ENCODE measurements around the gene PRIM1.

The PRIM1 gene

GRCh38 chr12:56695327-56696101 lies 56.6 kb downstream of the PRIM1 start:
- TF ChIP-seq, protein P1, sequence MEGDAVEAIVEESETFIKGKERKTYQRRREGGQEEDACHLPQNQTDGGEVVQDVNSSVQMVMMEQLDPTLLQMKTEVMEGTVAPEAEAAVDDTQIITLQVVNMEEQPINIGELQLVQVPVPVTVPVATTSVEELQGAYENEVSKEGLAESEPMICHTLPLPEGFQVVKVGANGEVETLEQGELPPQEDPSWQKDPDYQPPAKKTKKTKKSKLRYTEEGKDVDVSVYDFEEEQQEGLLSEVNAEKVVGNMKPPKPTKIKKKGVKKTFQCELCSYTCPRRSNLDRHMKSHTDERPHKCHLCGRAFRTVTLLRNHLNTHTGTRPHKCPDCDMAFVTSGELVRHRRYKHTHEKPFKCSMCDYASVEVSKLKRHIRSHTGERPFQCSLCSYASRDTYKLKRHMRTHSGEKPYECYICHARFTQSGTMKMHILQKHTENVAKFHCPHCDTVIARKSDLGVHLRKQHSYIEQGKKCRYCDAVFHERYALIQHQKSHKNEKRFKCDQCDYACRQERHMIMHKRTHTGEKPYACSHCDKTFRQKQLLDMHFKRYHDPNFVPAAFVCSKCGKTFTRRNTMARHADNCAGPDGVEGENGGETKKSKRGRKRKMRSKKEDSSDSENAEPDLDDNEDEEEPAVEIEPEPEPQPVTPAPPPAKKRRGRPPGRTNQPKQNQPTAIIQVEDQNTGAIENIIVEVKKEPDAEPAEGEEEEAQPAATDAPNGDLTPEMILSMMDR (IDR thresholded peaks at IDR 0.05) = no peak

GRCh38 chr12:56694161-56694560 lies 58.0 kb downstream of the PRIM1 start:
- TF ChIP-seq, protein P1 (IDR thresholded peaks at IDR 0.05) = no peak

GRCh38 chr12:56688846-56689109 lies 63.3 kb downstream of the PRIM1 start:
- TF ChIP-seq, protein P1 (IDR thresholded peaks at IDR 0.05) = no peak

DNA sequence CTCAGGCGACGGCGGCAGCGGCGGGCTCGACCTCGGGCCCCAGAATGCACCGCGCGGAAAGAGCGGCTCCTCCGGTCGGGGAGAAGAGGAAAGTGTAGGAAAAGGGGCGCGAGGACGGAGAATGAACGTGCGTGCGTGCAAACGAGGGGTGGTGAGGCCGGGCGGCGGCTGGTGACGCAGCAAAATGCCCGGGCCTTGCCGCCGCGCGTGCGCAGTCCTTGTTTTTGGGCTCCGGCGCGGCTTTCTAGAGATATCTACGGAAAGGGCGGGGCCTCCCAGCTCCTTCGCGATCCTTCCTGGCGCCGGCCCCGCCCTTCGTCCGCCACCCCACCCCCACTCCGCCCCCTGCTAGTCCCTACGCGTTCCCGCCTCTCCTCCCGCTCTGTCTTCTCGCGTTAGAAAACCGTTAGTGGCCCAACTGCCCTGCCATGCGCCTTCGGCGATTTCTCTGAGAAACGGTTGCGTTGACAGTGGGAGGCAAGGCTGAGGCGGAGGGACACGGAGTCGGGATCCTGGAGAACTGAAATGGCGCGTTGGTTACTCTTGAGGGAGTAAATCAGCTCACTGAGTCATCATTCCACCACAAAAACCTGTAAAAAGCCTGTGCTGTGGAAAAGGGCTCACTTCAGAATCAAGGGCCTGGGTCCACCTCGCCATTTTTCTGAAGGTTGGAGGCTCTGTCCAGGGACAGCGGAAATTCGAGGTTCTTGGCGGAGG lies 63.8 kb downstream of the PRIM1 start, which contains the start of gene PTGES3:
TSS of gene PTGES3 (minus strand) at position 156 of the 717 bp plus-strand sequence. CDS start 285 bp downstream, outside the sequence.
- TF ChIP-seq, protein P1 (IDR thresholded peaks at IDR 0.05) = no peak

DNA sequence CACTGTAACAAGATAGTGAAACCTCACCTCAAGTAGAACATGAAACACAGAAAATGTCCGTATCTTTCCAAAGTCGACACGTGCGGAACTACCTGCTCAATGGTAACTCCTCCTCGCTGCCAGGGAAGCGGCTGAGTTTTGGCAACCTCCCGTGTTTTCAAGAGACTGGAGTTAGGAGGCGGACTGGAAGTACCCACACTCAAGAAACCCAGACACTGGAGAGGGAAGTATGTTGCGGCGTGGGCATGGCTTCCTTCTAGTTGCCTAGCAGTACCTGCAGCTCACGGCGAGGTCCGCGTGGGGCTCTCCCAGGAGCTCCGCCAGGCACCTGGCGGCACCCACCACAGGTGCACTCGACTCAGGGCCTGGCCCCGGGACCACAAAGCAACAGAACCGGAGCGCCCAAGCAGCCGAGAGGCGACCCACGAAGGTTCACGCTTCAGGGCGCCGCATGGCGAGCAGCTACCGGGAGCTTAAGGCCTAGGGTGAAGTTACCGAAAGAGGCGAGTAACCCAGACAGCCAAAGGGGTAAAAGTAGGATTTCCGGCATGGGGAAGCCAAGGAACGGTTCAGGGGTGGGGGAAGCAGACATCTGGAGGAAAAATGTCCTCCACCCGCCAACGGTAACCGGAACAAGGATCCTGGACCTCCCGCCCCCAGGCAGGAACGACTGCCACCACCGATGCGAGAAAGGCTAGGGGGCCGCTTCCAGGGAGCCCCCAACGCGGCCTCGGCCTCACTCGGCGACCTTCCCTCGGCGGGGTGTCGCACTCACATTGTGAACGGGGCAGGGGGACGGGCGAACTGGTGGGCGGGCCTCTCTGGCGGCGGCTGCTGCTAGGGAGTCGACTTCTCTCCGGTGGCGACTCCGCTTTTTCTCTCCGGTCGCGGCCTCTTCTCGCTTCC lies 64.6 kb downstream of the PRIM1 start:
- TF ChIP-seq, protein P1 (IDR thresholded peaks at IDR 0.05) = no peak

DNA sequence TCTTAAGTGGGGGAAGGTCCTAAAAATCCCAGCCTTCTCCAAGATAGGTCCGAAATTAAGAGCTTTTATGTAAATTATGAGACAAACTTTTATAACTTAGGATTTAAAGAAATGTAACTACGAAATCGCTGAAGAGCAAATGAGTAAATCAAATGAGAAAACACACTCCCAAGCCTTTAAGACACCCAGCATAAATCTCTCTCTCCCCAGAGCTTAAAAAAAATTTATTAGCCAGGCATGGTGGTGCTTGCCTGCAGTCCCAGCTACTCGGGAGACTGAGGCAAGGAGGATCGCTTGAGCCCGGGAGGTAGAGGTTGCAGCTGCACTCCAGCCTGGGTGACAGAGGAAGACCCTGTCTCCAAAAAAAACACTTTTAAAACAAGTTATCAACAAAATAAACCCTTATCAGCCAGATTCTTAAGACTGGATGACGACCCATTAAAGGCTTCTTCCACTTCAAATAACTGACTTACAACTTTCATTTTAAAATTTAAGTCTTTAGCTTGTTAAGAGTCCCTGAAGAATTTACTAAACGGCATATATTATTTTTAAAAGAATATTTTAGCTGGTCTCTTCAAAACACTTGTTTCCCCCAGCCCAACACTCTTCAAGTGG lies 67.3 kb downstream of the PRIM1 start:
- TF ChIP-seq, protein P1 (IDR thresholded peaks at IDR 0.05) = no peak

GRCh38 chr12:56682323-56682722 lies 69.8 kb downstream of the PRIM1 start:
- TF ChIP-seq, protein P1 (IDR thresholded peaks at IDR 0.05) = no peak

Measured in LNCAP (cell line).